Memory B cell (primary cell): ENCODE results near the gene ZNF460.

Experiments
- ATAC-seq: fragments of 150-1000 bp; cut with Tn5 transposase; 2 replicates; pipeline ENCODE4 v1.10.0; 2021; ENCODE audit warnings: low read depth, mild to moderate bottlenecking, moderate library complexity
- DNase-seq, 2 donors: peaks; one replicate each; pipeline ENCODE4 v3.0.0; 2022; ENCODE audit warnings: low spot score in 2 of 2
- H3K27ac Mint-ChIP-seq: one replicate; pipeline ENCODE4 v1.8.0; 2022; ENCODE audit warnings: mild to moderate bottlenecking, moderate library complexity, mixed read lengths
- H3K27me3 Mint-ChIP-seq: one replicate; pipeline ENCODE4 v1.8.0; 2022; ENCODE audit warnings: mixed read lengths
- H3K36me3 Mint-ChIP-seq: one replicate; pipeline ENCODE4 v1.8.0; 2022; ENCODE audit warnings: mild to moderate bottlenecking, mixed read lengths
- H3K4me1 Mint-ChIP-seq: one replicate; pipeline ENCODE4 v1.8.0; 2022; ENCODE audit warnings: mixed read lengths
- H3K4me3 Mint-ChIP-seq: one replicate; pipeline ENCODE4 v1.8.0; 2022; ENCODE audit warnings: mild to moderate bottlenecking, moderate library complexity, mixed read lengths
- H3K9me3 Mint-ChIP-seq: one replicate; pipeline ENCODE4 v1.8.0; 2022; ENCODE audit warnings: mixed read lengths

ZNF460 gene

DNA sequence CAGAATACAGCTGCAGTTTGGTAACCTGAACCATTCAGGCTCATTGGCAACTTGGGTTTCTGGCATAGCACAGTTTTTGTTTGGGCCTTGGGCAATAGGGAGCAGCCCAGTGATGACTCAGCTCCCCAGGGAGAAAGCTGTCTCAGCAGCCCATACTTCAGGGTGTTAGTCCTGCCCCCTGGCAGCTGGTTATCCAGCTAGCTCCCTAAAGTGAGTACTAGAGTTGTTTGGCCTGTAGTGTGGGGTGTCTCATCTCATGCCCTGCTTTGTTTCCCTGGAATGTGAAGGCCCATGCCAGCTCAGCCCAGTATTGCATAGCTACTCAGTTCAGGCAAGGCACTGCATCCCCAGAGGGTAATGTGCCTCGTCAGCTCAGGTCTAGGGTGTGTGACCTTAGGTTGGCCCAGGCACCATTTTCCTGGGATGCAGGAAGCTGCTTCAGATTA, 21.8 kb downstream of the ZNF460 start:
- DNase-seq (no peak), ATAC-seq (no peak)
- Mint-ChIP-seq H3K27ac (no peak overlapping the region), H3K4me1 (peaks cover 11% of the 10 kb centered on the region), H3K27me3 (no peaks in the 10 kb centered on the region), H3K4me3 (no peak overlapping the region), H3K36me3 (peaks cover 25% of the 10 kb centered on the region), H3K9me3 (peaks cover 2% of the 10 kb centered on the region)

DNA sequence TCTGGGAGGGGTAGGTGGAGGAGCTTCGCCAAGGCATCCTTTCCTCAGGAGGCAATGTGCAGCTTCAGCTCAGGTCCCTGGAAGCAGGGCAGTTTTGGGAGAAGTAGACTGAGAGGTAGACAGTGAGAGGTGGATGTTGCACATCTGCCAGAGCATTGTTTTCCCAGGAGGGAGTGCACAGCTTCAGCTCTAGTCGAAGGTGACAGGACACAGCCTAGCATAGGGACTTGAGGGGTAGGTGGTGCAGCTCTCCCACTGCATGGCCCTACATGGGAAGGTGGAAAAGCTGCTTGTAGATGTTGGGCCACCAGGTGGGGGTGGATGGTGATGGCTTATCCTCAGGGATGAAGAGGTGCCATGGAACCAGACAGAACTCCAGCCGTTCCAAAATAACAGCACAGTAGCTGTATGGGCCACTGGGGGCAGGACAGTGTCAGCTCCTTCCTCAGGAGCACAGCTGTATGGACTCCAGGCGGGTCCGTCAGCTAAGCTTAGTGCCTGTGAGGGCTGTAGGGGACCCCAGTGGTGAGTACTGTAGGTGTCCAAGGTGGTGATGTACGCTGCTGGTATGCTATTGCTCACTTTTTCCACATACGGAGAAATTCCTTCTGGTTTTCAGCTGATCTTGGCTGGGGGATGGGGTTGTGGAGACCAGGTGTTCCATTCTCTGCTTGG, 22.6 kb downstream of the ZNF460 start:
- no peak overlapping the region for H3K4me3 Mint-ChIP-seq
- H3K36me3 Mint-ChIP-seq: peaks cover 19% of the 10 kb centered on the region
- peaks cover 11% of the 10 kb centered on the region for H3K4me1 Mint-ChIP-seq
- no peak overlapping the region for H3K27ac Mint-ChIP-seq
- H3K27me3 Mint-ChIP-seq: no peaks in the 10 kb centered on the region
- DNase-seq (no peak), ATAC-seq (no peak)
- H3K9me3 Mint-ChIP-seq: peaks cover 2% of the 10 kb centered on the region

DNA sequence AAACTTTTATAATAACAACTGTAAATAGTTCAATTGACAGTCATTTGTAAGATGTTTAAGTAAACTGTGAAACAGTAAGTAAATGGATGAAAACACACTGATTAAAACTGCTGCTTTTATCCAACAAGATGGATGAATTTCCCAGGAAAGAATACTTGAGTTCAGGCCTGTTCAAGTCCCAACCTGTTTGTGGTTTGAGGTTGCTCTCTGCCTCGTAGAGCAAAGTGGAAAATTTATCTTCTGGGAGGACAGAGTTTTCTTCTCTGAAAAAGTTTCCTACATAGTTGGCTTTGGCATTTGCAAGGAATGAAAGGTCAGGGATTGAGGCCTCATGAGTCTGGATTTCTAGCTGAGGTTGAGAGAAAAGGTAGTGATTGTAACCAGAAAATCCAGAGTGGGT, 24.8 kb downstream of the ZNF460 start:
- Mint-ChIP-seq H3K4me1 (peaks cover 11% of the 10 kb centered on the region), H3K27me3 (no peaks in the 10 kb centered on the region), H3K9me3 (peaks cover 3% of the 10 kb centered on the region), H3K36me3 (peaks cover 10% of the 10 kb centered on the region), H3K27ac (no peak overlapping the region), H3K4me3 (no peak overlapping the region)
- DNase-seq: no peak
- no peak for ATAC-seq

DNA sequence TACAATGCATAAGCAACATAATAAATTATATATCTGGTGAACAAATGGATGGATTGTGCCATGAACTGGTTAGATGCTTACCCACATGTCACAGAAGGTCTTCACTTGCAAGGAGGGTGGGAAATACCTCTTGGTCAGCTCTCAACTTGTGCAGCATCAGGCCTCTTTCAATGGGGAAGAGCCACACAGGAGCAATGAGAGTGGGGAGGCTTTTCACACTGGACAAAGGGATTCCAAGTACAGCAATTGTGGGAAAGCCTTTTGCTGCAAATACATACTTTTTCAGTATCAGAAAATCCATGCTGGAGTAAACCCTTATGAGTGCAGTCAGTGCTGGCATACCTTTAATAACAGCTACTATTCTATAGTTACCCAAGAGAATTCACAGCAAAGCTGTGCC, 28.2 kb downstream of the ZNF460 start:
- Mint-ChIP-seq H3K4me1 (no peaks in the 10 kb centered on the region), H3K27ac (no peak overlapping the region), H3K36me3 (peaks cover 2% of the 10 kb centered on the region), H3K4me3 (no peak overlapping the region), H3K9me3 (peaks cover 2% of the 10 kb centered on the region), H3K27me3 (no peaks in the 10 kb centered on the region)
- ATAC-seq: no peak
- DNase-seq: no peak

DNA sequence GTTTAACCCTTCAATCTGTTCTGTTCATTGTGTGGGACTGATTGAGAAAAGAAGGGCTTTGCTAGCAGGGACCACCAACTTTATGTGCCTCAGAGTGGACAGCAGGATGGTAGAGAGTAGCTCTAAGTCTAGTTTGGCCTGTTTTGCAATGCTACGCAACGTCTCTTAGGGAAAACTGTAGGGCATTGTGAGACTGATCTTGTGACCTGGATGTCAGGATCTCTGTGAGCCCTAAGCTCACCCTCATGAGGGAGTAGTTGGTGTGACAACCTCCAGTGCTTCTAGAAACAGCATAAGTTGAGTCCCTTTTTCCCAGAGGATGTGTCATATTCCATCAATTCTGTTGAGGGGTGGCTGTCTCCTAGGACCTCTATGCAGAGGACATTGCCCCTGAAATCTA, 30.5 kb downstream of the ZNF460 start:
- Mint-ChIP-seq H3K27me3 (peaks cover 2% of the 10 kb centered on the region), H3K4me3 (no peak overlapping the region), H3K4me1 (no peaks in the 10 kb centered on the region), H3K9me3 (peaks cover 4% of the 10 kb centered on the region), H3K36me3 (peaks cover 1% of the 10 kb centered on the region), H3K27ac (no peak overlapping the region)
- DNase-seq: no peak
- no peak for ATAC-seq

DNA sequence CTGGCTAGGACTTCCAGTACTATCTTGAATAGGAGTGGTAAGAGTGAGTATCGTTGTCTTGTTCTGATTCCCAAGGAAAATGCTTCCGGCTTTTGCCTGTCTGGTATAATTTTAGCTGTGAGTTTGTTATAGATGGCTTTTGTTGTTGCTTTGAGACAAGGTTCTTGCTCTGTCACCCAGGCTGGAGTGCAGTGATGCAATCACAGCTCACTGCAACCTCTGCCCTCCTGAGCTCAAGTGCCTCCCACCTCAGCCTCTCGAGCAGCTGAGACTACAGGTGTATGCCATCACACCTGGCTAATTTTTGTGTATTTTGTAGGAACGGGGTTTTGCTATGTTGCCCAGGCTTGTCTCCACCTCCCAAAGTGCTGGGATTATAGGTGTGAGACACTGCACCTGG, 33.9 kb downstream of the ZNF460 start:
- peaks cover 6% of the 10 kb centered on the region for H3K9me3 Mint-ChIP-seq
- ATAC-seq (no peak), DNase-seq (no peak)
- no peak overlapping the region for H3K4me3 Mint-ChIP-seq
- peaks cover 1% of the 10 kb centered on the region for H3K36me3 Mint-ChIP-seq
- H3K27me3 Mint-ChIP-seq: peaks cover 6% of the 10 kb centered on the region
- no peaks in the 10 kb centered on the region for H3K4me1 Mint-ChIP-seq
- H3K27ac Mint-ChIP-seq: no peak overlapping the region

DNA sequence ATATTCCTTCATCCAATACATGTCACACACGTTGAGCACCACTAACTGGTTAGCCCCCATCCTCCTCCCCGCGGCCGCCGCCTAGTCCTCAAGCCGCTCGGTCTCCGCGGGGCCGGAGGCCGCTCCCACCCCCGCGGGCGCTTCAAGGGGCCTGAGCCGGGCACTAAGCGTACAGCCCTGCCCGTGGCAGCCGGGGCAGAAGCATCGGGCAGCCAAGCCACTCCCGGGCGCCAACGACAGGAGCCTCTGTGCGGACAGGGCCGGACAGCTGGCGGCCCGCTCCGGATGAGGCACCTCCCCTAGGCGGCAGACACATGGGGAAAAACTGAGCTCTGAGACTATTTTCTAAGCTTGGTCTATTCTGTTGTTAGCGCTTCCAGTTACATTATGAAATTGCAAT, 37.2 kb downstream of the ZNF460 start:
- peaks cover 2% of the 10 kb centered on the region for H3K36me3 Mint-ChIP-seq
- no peak for DNase-seq
- no peak overlapping the region for H3K4me3 Mint-ChIP-seq
- H3K27me3 Mint-ChIP-seq: peaks cover 6% of the 10 kb centered on the region
- ATAC-seq: no peak
- no peak overlapping the region for H3K27ac Mint-ChIP-seq
- H3K9me3 Mint-ChIP-seq: peaks cover 4% of the 10 kb centered on the region
- H3K4me1 Mint-ChIP-seq: peaks cover 18% of the 10 kb centered on the region

DNA sequence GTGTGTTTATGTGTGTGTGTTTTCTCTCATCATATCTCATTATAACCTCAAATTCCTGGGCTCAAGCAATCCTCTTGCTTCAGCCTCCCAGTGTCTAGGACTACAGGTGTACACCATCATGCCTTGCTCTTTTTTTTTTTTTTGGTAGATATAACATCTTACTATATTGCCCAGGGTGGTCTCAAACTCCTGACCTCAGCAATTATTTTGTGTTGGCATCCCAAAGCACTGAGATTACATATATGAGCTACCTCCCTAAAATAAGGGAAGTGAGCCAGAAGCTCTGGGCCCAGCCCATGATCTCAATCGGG, 39.5 kb downstream of the ZNF460 start:
- peak overlapping the region; percentile 98 for H3K27ac Mint-ChIP-seq
- ATAC-seq (peak; percentile 62), DNase-seq (no peak)
- H3K27me3 Mint-ChIP-seq: peaks cover 4% of the 10 kb centered on the region
- peaks cover 5% of the 10 kb centered on the region for H3K9me3 Mint-ChIP-seq
- peaks cover 17% of the 10 kb centered on the region for H3K36me3 Mint-ChIP-seq
- H3K4me1 Mint-ChIP-seq: peaks cover 22% of the 10 kb centered on the region
- peak overlapping the region; percentile 97 for H3K4me3 Mint-ChIP-seq

DNA sequence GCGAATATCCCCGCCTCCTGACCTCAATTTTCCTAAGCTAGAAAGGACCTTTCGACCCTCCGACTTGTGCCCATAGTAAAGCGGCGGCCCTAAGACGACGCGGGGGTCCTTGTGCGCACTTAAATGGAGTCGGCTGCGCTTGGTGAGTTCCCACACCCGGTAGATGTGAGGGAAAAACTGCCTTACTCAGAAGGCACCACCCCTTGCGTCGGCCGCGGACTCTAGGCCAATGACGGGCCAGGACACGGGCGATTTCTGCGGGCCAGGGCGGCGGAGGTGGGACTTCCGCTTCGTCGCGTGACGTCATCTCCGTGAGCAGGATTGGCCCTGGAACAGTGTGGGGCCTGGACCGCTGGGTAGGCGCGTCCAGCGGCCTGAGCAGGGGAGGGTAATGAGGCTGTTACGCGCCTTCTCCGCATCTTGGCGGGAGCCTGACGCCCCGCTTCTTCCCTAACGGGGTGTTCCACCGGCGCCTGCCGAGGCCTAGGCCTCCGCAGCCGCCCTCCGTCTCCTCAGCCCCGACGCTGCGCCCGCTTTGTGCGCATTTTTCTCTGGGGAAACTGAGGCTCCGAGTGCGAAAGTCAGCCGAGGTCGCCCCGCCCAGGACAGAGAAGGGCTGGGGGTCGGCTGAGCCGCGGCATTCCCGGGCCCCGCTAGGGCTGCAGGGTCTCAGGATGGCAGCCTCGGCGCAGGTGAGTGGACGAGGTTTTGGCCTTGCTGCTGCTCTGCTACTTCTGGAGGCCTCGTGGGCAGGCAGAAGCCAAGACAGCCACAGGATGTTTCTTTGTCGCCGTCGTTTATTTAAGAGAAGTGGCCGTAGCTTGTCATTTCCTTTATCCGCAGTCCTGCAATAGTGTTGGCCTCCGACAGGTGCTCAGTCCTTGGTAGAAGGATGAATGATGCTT, 40.1 kb downstream of the ZNF460 start, which contains the start of gene ZNF543:
Gene ZNF543 (plus strand): TSS at position 293 of the 905 bp plus-strand sequence. CDS start 382 bp downstream, at position 675.
- Mint-ChIP-seq H3K36me3 (peaks cover 22% of the 10 kb centered on the region), H3K4me3 (peak within 1 kb of the TSS; percentile 97), H3K27me3 (peaks cover 4% of the 10 kb centered on the region), H3K27ac (peak within 1 kb of the TSS; percentile 98), H3K9me3 (peaks cover 6% of the 10 kb centered on the region), H3K4me1 (peaks cover 22% of the 10 kb centered on the region)
- ATAC-seq: peak; percentile 92
- peak; percentile 89 to 90 for DNase-seq

DNA sequence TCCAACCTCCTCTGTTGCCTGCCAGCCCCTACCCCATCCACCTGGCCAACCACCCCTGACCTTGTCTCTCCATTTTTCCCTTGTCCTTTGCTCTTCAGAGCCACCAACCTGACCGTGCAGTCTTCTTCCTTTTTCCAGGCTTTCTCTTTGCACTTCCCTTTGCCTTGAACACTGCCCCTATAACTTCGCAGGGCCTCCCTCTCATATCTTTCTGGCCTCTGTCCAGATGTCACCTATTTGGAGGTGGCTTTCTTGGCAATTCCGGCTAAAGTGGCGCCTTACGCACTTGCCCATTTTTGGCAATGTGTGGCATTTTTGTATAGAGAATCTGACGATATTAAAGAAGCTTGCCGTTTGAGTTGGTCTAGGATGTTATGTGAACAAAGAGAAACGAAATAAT, 40.8 kb downstream of the ZNF460 start:
- DNase-seq (no peak), ATAC-seq (no peak)
- Mint-ChIP-seq H3K9me3 (peaks cover 4% of the 10 kb centered on the region), H3K27me3 (peaks cover 3% of the 10 kb centered on the region), H3K4me3 (peak overlapping the region; percentile 97), H3K27ac (peak overlapping the region; percentile 98), H3K36me3 (peaks cover 29% of the 10 kb centered on the region), H3K4me1 (peaks cover 22% of the 10 kb centered on the region)

DNA sequence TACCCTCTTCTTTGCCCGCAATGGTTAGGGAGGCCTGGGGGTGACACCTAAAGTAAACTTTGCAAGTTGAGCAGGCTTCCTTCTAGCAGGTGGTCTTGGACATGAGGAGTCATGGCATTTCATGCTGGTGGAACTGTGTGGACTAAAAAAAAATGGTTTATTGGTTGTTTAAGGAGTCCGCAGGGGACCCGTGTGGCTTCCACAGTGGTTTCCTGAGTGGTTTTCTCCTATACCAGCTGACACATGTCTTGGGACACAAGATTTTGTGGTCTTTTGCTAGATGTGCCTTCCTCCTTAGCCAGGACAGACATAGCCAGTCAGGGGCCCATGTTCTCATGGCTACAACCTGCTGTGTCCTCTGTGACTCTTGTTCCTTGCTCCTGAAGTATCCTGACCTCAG, 41.5 kb downstream of the ZNF460 start:
- Mint-ChIP-seq H3K4me3 (peak overlapping the region; percentile 97), H3K4me1 (peaks cover 22% of the 10 kb centered on the region), H3K27me3 (peaks cover 2% of the 10 kb centered on the region), H3K27ac (peak overlapping the region; percentile 98), H3K36me3 (peaks cover 32% of the 10 kb centered on the region), H3K9me3 (peaks cover 4% of the 10 kb centered on the region)
- ATAC-seq (no peak), DNase-seq (no peak)

DNA sequence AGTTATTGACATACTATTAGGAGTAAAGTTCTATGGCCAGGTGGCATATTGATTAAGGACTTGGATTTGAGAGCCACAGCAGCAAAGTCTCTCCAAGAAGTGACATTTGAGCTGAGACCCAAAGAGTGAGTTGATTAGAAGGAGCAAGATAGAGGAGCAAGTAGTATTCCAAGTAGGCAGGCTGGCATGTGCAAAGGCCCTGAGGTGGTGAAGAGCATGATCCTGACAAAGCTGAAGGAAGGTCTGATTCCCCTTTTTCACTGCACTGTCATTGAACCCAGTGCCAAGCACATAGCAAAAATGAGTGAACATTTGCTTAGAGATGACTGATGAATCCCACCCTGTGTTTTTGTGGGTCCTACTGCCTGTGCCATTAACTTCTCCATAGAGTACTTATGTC, 44.7 kb downstream of the ZNF460 start:
- no peak for ATAC-seq

DNA sequence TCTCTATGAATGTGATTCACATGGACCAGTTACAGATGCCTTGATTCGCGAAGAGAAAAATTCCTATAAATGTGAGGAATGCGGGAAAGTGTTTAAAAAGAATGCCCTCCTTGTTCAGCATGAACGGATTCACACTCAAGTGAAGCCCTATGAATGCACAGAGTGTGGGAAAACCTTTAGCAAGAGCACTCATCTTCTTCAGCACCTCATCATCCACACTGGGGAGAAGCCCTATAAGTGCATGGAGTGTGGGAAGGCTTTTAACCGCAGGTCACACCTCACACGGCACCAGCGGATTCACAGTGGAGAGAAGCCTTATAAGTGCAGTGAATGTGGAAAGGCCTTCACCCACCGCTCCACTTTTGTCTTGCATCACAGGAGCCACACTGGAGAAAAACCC, 47.7 kb downstream of the ZNF460 start:
- Mint-ChIP-seq H3K27me3 (no peaks in the 10 kb centered on the region), H3K9me3 (peaks cover 6% of the 10 kb centered on the region), H3K4me3 (no peak overlapping the region), H3K36me3 (peaks cover 61% of the 10 kb centered on the region), H3K27ac (no peak overlapping the region), H3K4me1 (no peaks in the 10 kb centered on the region)
- DNase-seq (no peak), ATAC-seq (no peak)

More for the DNA sequence above, 44.7 kb downstream of the ZNF460 start:
- Mint-ChIP-seq H3K36me3 (peaks cover 56% of the 10 kb centered on the region), H3K9me3 (peaks cover 9% of the 10 kb centered on the region), H3K4me3 (no peak overlapping the region), H3K27ac (no peak overlapping the region), H3K4me1 (peaks cover 18% of the 10 kb centered on the region), H3K27me3 (no peaks in the 10 kb centered on the region)
- DNase-seq: no peak

DNA sequence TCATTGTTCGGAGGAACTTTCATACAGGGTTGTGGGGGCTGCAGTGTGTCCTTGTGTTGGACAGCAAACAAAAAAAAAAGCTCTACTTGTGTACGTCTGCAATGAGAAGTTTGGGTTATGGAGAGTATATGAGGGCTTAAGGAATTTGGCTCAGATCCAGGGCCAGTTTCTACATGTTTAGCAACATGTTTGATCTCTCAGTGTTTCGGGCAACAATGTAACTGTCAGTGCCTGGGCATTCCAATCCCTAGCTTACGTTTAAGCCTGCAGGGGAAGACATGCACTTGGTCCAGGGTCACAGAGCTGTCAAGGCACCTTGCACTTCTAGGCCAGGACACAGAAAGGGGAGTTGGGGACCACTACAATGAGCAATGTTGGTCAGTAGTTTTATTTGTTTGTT, 53.9 kb downstream of the ZNF460 start:
- no peaks in the 10 kb centered on the region for H3K9me3 Mint-ChIP-seq
- no peaks in the 10 kb centered on the region for H3K4me1 Mint-ChIP-seq
- H3K27ac Mint-ChIP-seq: no peak overlapping the region
- ATAC-seq (no peak), DNase-seq (no peak)
- no peak overlapping the region for H3K4me3 Mint-ChIP-seq
- H3K36me3 Mint-ChIP-seq: peaks cover 16% of the 10 kb centered on the region
- no peaks in the 10 kb centered on the region for H3K27me3 Mint-ChIP-seq
